HG03520 (cell line): ENCODE measurements around the gene MTTP.
A peak's percentile ranks its signal among the peaks of the same experiment; 100 is the strongest.
"Not testable (repeated sequence)": the region's sequence is repeated elsewhere in the genome, so short reads cannot be mapped to it uniquely, and the experiment has no call there.

Experiments used
- ATAC-seq: cut with Tn5 transposase; IDR thresholded peaks from one replicate; pipeline ENCODE4 v1.9.1; 2021; ENCODE audit warnings: mild to moderate bottlenecking, moderate library complexity; ENCODE audit not compliant: unreplicated experiment

MTTP gene

DNA sequence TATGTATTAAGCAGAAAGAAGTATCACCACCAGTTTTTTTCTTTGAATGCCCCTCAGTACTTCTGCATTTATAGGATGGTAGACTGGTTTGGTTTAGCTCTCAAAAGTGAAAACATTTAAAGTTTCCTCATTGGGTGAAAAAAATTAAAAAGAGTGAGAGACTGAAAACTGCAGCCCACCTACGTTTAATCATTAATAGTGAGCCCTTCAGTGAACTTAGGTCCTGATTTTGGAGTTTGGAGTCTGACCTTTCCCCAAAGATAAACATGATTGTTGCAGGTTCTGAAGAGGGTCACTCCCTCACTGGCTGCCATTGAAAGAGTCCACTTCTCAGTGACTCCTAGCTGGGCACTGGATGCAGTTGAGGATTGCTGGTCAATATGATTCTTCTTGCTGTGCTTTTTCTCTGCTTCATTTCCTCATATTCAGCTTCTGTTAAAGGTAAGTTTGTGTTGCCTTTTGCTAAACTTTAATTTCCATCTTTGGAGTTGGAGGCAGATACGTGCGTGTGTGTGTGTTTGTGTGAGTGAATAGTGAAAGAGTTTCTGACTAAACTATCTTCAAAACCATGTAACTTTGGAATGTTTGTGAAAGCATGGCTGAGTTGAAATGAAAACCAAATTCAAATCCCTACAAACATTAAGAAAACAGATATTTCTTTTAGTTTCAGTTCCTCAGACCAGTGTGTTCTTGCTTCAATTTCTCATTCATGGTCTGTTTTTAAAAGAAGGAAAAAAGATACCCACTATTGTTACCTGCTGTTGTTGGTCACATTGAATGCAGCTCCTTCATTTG lies at the start of gene MTTP:
MTTP (plus strand) TSS at position 295 of the 795 bp plus-strand sequence; CDS start at position 381, 86 bp downstream.
- ATAC-seq: peak; percentile 79

DNA sequence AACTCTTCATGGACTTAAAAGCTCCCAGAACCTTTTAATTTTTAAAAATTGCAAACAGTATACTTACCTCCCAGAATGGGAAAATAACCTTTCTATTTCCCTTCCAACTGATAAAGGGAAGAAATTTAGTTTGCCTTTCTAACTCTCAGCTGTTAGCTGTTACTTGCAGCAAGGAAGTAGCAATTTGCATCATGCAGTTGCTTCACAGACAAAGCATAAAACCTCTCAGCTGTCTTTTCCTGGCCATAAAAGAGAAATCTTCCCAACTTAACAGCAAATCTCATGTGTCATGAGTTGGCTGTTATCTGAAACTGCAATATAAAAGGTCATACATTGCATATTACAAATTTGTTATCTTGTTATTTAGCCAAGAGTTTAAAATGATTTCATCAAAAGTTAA lies 45.4 kb upstream of the MTTP start:
- ATAC-seq: no peak

DNA sequence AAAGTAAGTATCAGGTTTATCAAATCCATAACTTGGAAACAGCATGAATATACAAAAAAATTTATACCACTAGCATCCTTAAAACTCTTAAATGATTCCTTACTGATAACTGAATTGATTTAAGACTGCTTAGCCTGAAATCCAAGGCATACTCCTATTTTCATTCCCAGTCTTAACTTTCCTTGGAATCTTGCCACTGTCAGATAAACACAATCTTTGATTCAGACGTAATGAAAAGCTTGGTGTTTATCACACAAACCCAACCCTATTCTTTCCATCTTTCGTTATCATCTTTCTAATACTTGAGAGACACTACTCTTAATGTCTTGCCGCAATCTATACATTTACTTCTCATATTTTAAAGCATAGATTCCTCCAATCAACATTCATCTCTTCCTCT lies 44.7 kb upstream of the MTTP start:
- no peak for ATAC-seq

DNA sequence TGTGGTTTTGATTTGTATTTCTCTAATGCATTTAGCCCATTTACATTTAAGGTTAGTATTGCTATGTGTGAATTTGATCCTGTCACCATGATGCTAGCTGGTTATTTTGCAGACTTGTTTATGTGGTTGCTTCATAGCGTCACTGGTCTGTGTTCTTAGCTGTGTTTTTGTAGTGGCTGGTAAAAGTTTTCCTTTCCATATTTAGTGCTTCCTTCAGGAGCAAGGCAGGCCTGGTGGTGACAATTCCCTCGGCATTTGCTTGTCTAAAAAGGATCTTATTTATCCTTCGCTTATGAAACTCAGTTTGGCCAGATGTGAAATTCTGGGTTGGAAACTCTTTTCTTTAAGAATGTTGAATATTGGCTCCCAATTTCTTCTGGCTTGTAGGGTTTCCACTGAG lies 39.9 kb upstream of the MTTP start:
- ATAC-seq: not testable (repeated sequence)

DNA sequence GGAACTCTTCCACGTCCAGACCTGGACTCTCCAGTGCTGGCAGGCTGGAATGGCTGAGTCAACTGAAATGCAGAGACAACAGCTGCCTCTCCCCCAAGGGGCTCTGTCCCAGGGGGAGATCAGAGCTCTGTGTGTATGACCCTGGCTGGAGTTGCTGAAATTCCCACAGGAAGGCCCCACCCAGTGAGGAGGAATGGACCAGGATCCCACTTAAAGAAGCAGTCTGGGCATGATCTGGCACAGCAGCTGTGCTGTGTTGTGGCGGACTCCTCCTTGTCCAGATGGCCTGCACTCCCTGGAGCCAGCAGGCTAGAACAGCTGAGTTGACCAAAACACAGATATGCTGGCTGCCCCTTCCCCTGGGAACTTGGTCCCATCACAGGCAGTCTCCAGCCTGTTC lies 38.4 kb upstream of the MTTP start:
- no peak for ATAC-seq

DNA sequence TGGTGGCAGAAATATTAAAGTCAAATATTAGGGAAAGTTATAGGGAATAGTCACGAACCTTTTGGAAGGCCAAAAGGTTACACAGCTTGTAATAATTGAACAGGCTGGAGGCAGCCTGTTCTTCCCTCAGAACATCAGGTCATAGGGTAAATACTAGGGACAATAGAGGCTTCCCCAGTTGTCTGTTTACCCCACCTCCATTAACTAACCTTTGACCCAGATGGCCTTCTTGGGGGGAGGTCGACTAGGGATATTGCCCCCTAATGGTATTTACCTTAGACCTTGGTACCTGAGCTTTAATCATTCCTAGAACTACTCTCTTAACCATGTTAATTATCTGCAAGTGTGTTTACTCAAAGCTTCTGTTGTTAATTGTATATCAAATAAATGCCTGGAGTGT lies 37.8 kb upstream of the MTTP start:
- no peak for ATAC-seq

DNA sequence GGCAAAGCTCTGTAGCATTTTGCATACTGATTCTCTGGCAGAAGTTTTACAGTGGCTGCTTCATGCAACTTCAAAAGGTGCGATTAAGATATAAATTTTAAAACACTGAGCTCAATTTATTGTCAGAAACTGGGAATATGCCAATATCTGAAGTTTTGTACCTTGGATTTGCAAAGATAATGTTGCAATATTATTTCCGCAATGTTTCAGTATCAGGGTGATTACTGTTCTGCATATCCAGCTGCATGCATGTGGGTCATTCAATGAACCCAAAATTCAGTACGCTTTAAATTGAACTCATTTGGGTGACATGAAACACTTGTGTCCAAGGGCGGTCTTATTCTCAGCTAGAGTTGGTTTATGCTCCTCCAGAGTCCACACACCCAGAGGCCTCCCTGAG lies 37.0 kb upstream of the MTTP start:
- ATAC-seq: no peak

DNA sequence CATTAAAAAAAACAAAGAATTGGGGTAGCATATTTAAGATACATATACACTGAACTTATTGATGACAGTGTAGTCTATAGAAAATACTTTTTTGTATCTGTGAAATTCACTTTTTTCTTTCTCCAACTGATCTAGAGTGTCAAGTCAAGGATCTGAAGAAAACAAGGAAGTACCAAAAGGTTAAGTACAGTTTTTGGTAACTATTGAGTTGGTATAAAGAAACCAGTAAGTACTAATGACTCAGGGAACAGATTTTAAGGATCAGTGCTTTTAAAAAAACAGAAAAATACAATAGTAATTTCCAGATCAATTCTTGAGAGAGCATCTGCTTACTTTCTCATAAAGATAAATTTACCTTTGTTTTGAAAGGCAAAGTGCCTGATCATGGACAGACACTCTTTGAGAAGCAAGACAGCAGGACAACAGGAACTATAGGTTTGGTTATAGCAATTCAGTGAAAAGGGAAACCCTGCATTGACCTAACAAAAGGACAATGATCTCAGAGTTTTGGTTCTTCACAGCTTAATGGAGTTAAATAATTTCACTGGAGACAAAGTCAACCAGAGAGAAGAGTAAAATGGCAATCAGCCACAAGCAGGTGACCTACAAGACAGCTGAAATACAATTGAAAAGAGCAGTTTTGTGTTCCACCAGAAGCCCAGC lies 34.2 kb upstream of the MTTP start:
- ATAC-seq: no peak

DNA sequence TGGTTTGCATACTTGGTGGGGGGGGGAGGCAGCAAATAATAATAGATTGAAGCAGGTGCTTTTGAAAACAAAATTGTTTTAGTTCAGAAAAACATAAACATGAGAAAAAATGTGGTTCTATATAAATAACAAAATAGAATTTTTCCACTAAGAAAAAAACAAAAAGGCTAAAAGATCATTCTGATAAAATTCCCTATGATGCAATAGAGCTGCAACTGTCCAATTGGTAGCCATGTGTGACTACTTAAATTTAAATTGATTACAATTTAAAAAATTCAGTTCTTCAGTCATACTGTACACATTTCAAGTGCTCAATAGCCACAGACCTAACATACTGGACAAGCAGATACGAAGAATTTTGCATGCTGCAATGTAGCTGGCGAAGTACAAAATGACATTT lies 21.8 kb upstream of the MTTP start:
- no peak for ATAC-seq

DNA sequence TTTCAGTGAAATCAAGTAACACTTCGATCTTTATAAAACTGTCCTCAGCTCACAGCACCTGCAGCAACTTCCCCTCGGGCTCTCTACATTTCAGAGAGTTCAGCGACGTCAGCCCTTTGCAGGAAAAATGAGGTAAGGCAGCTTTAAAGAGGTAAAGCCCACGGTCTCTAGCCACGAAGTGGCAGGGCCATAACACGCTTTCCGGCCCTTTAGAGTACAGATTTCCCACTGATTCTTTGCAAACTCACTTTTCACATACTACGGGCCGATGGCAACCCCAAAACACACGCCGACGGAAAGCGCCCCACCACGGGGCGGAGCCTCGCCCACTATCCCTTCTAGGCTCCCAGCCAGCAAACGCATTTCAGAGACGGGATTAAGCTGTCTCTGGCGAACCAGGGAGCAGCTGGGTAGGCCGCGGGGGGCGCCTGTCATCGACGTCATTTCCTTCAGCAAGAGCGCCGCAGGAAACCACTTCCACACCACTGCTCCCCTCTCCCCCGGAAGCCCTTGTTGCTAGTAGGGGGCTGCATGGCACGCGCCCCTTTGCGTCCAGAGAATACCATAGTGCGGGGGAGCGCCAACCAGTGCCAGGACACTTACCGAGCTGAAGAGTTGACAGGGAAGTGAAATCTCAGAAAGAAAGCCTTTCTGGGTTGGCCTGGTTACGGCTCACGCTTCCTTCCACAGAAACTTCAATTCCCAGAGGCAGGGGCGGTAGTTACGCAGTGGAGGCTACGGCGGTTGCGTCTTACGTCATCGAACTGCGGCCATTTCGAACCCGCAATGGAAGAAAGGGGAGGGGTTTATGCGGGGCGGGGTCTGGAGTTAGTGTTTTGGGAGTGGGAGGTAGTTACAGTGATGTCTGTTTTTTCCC lies 11.1 kb upstream of the MTTP start, which contains the start of gene TRMT10A:
TRMT10A (minus strand) TSS at position 730 of the 877 bp plus-strand sequence. CDS start 4,701 bp downstream, outside the sequence.
- peak; percentile 91 for ATAC-seq

DNA sequence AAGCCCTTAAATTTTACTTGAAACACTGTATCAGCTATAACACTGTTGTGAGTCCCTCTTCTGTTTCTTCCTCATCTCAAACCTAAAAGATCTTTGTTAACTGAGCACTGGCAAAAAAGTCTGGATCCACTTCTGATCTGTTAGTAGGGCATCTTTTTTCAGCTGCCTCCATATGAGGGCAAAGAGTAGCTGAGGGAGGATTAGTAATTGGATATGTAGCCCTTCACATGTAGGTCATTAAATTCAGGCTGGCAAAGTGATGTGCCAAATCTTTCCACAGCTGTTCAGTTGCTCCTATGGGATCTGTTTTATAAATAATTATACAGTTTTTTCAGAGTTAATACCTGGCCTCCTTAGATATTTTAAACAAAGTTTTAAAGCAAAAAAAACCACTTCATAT lies 9.7 kb upstream of the MTTP start:
- no peak for ATAC-seq

DNA sequence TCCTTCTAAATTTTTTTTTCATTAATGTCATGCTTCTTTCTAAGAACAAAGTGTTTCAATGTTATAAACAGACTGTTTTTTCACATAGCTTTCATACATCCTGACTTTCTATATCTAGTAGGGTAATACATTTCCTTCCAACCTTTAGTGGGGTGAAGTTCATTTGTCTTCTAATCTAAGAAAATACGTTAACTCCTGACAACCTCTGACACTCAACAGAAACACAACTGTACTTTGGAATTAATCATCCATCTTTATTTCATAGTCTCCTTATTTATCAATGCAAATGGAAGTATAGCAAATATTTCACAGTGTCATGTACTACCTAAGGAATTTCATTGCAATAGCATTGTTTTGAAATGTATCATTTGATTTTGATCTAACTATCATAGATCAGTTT lies 2.7 kb upstream of the MTTP start:
- ATAC-seq: no peak

DNA sequence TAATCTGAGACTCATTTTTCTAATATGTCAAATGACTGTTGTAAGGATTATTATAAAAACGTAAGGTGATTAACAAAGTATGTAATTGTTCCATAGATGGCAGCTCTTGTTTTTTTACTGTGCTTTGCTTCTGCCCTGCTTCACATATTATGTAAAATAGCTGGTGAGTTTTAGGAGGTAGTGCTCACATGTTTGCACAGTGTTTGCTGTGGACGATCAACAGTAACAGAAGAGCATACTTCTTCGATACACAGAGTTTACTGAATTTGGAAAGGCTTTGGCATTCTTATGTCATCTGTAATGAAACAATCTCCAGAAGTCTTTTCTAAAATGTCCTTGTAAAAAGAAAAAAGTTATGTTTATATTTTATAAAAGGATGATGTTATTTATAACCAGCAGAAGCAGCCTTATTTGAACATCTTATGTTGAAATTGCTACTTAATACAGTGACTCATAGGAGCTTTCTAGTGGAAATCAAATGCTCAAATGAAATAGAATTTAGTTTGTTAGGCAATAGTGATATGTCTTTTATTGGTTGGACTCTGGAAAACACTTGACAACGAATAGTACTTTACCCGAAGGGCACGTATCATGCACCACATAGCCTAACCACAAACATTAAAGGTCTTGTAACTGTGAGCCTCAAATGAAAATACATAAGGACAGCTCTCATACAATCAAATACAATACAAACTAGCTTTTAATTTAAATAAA lies 1.9 kb upstream of the MTTP start:
- no peak for ATAC-seq

DNA sequence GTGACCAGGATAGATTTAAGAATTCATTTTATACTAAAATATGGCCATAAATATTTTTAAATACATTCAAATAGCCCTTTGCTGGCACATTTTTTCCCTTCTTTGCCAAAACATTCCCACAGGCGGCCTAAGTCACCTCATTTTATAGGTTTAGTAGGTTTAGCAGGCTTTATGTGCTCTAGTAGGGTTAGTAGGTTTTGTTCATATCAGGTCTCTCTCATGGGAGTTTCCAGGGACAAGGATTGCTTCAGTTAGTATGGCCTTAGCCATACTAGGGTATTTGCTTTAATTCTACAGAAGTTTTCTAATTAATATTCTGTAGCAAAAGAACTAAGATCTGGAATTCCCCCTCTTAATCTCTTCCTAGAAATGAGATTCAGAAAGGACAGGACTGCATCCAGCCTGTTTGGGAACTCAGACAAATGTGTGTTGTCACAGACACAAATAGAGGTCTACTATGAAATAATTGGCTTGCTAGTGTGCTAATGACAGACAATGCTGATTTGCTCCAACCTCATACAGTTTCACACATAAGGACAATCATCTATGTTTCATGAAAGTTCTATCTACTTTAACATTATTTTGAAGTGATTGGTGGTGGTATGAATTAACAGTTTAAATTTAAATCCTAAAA lies 772 bp upstream of the MTTP start:
- ATAC-seq: no peak

DNA sequence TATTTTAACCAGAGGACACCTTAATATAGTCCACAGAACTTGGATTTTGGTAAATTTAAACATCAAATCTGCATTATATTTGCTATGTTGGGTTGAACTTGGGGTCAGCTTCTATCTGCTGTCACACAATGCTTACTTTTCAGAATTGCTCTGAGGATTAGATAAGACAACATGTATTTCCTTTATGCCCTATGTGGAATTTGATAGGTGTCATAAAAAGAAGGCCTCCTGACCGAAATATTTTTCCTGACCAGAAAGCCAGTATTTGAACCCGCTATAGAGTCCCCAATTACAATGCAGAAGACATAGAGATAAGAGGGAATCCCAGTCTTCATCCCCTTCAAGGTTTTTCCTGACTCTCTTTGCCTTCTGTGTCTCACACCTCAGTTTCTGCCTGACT lies 4.1 kb downstream of the MTTP start:
- no peak for ATAC-seq

DNA sequence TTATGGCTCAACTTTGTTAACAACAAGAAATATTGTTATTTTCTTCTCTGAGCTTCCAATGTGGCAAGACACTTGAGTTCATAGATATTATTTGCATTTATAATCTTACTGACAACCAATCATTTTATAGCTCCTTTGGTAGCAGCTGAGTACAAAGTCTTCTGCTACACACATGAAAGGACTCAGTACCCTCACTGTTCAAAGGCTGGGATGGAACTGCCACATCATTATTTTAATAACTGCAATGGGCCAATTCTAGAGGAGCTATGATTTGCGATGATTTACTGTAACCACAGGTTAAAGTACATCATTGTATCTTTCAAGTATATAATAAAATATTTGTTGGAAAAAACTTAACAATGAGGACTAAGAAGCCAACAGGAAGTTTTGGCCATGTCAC lies 10.9 kb downstream of the MTTP start:
- ATAC-seq: no peak

DNA sequence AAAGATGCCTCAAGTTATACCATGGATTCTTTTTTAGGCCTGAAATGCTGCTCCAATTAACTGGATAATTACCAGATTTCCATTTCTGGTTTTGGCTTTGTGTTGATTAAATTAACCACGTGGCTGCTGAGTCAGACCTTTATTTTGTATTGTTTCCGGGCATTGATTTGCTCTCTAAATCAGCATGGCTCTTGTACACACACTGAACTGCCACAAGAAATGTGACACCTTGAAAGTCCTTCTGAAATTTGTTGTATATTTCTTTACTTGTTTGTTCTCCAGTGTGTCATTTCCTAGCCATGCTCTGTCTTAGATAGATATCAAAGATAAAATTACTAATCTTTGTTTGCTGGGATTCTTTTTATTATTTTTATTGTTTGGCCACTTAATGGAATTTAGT lies 11.7 kb downstream of the MTTP start:
- no peak for ATAC-seq

DNA sequence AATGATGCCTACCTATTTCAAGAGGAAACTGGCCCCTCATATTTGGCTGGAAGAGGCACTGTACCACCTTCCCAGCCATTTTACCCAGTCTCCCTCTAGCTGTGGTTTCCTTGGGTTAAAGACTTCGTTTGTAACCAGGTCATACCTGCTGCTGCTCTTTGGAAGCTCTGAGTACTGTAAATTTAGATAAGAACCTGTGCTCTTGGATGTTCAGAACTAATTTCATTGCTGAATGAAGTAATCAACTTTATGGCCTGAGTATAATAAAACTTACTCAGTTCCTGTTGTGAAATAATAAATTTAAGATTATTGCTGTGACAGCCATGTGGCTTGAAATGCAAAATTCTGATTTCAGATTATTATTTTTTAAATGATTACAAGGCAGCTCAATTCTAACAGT lies 12.2 kb downstream of the MTTP start:
- ATAC-seq: no peak

DNA sequence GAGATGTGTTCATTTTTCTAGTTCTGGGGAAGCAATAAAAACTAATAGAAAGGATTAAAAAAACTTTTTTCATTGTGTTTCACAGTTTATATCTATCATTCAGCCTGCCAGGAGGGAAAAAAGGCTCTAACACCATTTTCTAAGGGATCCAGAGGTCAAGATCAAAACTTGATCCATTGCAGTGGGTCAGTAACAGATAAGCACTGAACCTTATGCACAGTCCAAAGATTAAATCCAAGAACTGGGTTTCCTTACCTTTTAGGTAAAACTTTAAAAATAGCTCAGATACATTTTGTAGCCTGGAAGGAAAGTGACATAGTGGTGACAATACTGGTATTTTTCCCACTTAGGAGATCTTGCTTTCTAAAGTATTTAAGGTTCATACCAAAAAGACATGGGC lies 12.7 kb downstream of the MTTP start:
- ATAC-seq: no peak

DNA sequence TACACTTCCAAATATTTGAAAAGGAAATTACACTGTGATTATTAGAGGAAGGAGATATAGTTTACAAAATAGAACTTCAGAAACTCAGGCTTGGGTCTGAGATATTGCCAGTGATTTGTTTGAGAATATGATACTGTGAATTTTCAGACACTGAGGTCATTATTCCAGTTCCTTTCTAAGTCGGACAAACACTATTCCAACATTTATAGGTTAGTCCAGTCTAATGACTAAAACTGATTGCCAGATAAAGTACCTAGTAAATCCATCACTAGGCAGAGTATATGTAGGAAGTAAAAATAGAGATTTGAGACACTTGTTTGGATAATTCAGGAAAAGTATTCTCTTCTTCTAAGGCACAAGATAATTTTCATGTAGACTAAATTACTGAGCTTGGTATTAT lies 13.2 kb downstream of the MTTP start:
- ATAC-seq: no peak
